COLO668 (cell line): ENCODE data around the gene CCZ1.
"Not testable (repeated sequence)": the region's sequence is repeated elsewhere in the genome, so short reads cannot be mapped to it uniquely, and the experiment has no call there.

ENCODE experiments used
- DNase-seq: peaks from one replicate; lab custom pipeline; 2025; ENCODE audit not compliant: unreplicated experiment; lab: John Stamatoyannopoulos, UW

CCZ1 gene

GRCh38 chr7:5904726-5905125 is 6.2 kb downstream of the CCZ1 start:
- DNase-seq: not testable (repeated sequence)

GRCh38 chr7:5908835-5909234 is 10.3 kb downstream of the CCZ1 start:
- not testable (repeated sequence) for DNase-seq

- not testable (repeated sequence) for DNase-seq
These were observed 18.0 kb downstream of the CCZ1 start for GRCh38 chr7:5916529-5916928.

GRCh38 chr7:5924180-5924579 is 25.6 kb downstream of the CCZ1 start:
- DNase-seq: not testable (repeated sequence)

GRCh38 chr7:5924630-5925029 is 26.1 kb downstream of the CCZ1 start:
- DNase-seq: not testable (repeated sequence)

GRCh38 chr7:5926263-5926870 is 27.8 kb downstream of the CCZ1 start:
- DNase-seq: not testable (repeated sequence)

GRCh38 chr7:5930290-5930689 is 31.8 kb downstream of the CCZ1 start:
- DNase-seq: not testable (repeated sequence)

- not testable (repeated sequence) for DNase-seq
These were observed 32.7 kb downstream of the CCZ1 start for GRCh38 chr7:5931250-5931649.

- DNase-seq: not testable (repeated sequence)
These were observed 33.5 kb downstream of the CCZ1 start for GRCh38 chr7:5931905-5932644.

GRCh38 chr7:5934945-5935450 is 36.5 kb downstream of the CCZ1 start:
- DNase-seq: not testable (repeated sequence)

GRCh38 chr7:5963205-5963604 is 64.7 kb downstream of the CCZ1 start:
- DNase-seq: not testable (repeated sequence)

- not testable (repeated sequence) for DNase-seq
These were observed 65.3 kb downstream of the CCZ1 start for GRCh38 chr7:5963810-5964209.

- DNase-seq: not testable (repeated sequence)
These were observed 71.9 kb downstream of the CCZ1 start, which contains the start of gene RSPH10B for GRCh38 chr7:5970347-5970911. RSPH10B (minus strand) TSS chr7:5970689; CDS start chr7:5967116, 3,573 bp downstream.

GRCh38 chr7:5973580-5973979 is 75.0 kb downstream of the CCZ1 start:
- not testable (repeated sequence) for DNase-seq
